GM12878 (cell line): ENCODE measurements around the gene CNTNAP2. TPM values are rescaled to one million over a fixed set of nuclear protein-coding genes. Genes with fewer than 3 reads are reported as not detected.

Source experiments
- ATAC-seq: fragments of 200-7000 bp; cut with Tn5 transposase; 3 replicates; pipeline ENCODE4 v1.9.1; 2020; ENCODE audit warnings: mild to moderate bottlenecking, moderate library complexity
- BruUV-seq: library from RNA; stranded (reverse); fragments of 400-500 nt; replicated peaks from 2 replicates; lab custom pipeline; 2021; lab: Mats Ljungman, UMichigan
- CTCF ChIA-PET: fragments of 300-600 bp; sonication (Branson Sonifier 250); formaldehyde crosslinking; extraction: SDS; loops from one replicate; lab custom pipeline; 2021; ENCODE audit warnings: inconsistent platforms; lab: Yijun Ruan, JAX
- POLR2A ChIA-PET: fragments of 350-600 bp; formaldehyde crosslinking; extraction: SDS; loops from one replicate; lab custom pipeline; 2021; ENCODE audit warnings: inconsistent platforms; lab: Charles Lee
- RAD21 ChIA-PET: fragments of 300-600 bp; sonication (Branson Sonifier 250); formaldehyde crosslinking; loops from one replicate; lab custom pipeline; 2023; ENCODE audit warnings: antibody characterized with exemption; ENCODE audit not compliant: unreplicated experiment; lab: Charles Lee
- SMC1A ChIA-PET: fragments of 300-600 bp; sonication (Branson Sonifier 250); formaldehyde crosslinking; loops from one replicate; lab custom pipeline; 2023; ENCODE audit not compliant: unreplicated experiment, uncharacterized antibody; lab: Charles Lee
- DNase-seq: peaks from one replicate; pipeline ENCODE4 v3.0.0-alpha.2; 2011; ENCODE audit warnings: low read depth, low spot score
- FAIRE-seq: peaks from 3 replicates; lab custom pipeline; 2011; peaks lifted over from hg19 to GRCh38; lab: Jason Lieb, UNC
- H2AFZ ChIP-seq: 2 replicates; pipeline ENCODE4 v1.6.0; 2011; ENCODE audit warnings: low read depth, low read length, control low read depth; ENCODE audit not compliant: control insufficient read depth
- H3K27ac ChIP-seq: 2 replicates; pipeline ENCODE4 v1.5.1; 2011; ENCODE audit warnings: control low read depth; ENCODE audit not compliant: control insufficient read depth, insufficient read depth
- H3K27me3 ChIP-seq, 2 experiments: replicated peaks in 1 of 2; 2 replicates each; pipeline versions ENCODE4 v1.6.0 to v1.6.1; 2011; ENCODE audit warnings: low read length in 1 of 2; ENCODE audit not compliant: control insufficient read depth in 2 of 2, insufficient read depth in 2 of 2
- H3K36me3 ChIP-seq, 2 experiments: 2 replicates each; pipeline ENCODE4 v1.5.1; 2011; ENCODE audit warnings: low read length in 1 of 2; ENCODE audit not compliant: control insufficient read depth in 2 of 2, insufficient read depth in 2 of 2
- H3K4me1 ChIP-seq: 2 replicates; pipeline ENCODE4 v1.6.1; 2011; ENCODE audit warnings: mild to moderate bottlenecking, low read length, moderate library complexity, mixed read lengths; ENCODE audit not compliant: control insufficient read depth, insufficient read depth
- H3K4me2 ChIP-seq: 2 replicates; pipeline ENCODE4 v1.6.0; 2011; ENCODE audit warnings: control low read depth; ENCODE audit not compliant: control insufficient read depth, insufficient read depth
- H3K4me3 ChIP-seq: fragments of 200-600 bp; sonication (generic); 2 replicates; pipeline ENCODE4 v1.5.1; 2016
- H3K79me2 ChIP-seq: 2 replicates; pipeline ENCODE4 v1.6.0; 2011; ENCODE audit warnings: low read length; ENCODE audit not compliant: control insufficient read depth, insufficient read depth
- H3K9ac ChIP-seq: 2 replicates; pipeline ENCODE4 v1.8.0; 2011; ENCODE audit warnings: low read length, control low read depth, mixed read lengths; ENCODE audit not compliant: control insufficient read depth, insufficient read depth
- H3K9me3 ChIP-seq: replicated peaks from 3 replicates; pipeline ENCODE4 v1.5.1; 2011; ENCODE audit warnings: mild to moderate bottlenecking, low read length; ENCODE audit not compliant: control insufficient read depth, insufficient read depth
- H4K20me1 ChIP-seq: 2 replicates; pipeline ENCODE4 v1.6.0; 2011; ENCODE audit not compliant: control insufficient read depth, insufficient read depth
- ATF2 ChIP-seq: IDR thresholded peaks from 2 replicates; pipeline ENCODE4 v1.6.1; 2012; ENCODE audit warnings: low read length, inconsistent platforms
- CHD2 ChIP-seq: IDR thresholded peaks from 2 replicates; pipeline ENCODE4 v1.6.1; 2011; ENCODE audit warnings: low read depth, low read length, improper control_type of control experiment, borderline replicate concordance
- CUX1 ChIP-seq: IDR thresholded peaks from 2 replicates; pipeline ENCODE4 v1.6.1; 2012; ENCODE audit warnings: improper control_type of control experiment, low read depth, low read length; ENCODE audit not compliant: insufficient replicate concordance
- EED ChIP-seq: sonication (generic); IDR thresholded peaks from 2 replicates; pipeline ENCODE4 v1.6.1; 2016; ENCODE audit warnings: antibody characterized with exemption, low read depth
- ESRRA ChIP-seq: IDR thresholded peaks from 2 replicates; pipeline ENCODE4 v1.6.1; 2012; ENCODE audit warnings: mild to moderate bottlenecking, low read length, improper control_type of control experiment
- GABPA ChIP-seq: IDR thresholded peaks from 2 replicates; pipeline ENCODE4 v1.6.1; 2014; ENCODE audit warnings: antibody characterized with exemption, low read depth, mild to moderate bottlenecking, inconsistent platforms
- LARP7 ChIP-seq: fragments of 450-650 bp; IDR thresholded peaks from 2 replicates; pipeline ENCODE4 v1.6.1; 2017; ENCODE audit warnings: mild to moderate bottlenecking
- RCOR1 ChIP-seq: conservative IDR thresholded peaks from 2 replicates; pipeline ENCODE4 v1.6.1; 2012; ENCODE audit warnings: low read depth, low read length, improper control_type of control experiment
- SREBF2 ChIP-seq: IDR thresholded peaks from 2 replicates; pipeline ENCODE4 v1.6.1; 2012; ENCODE audit warnings: mild to moderate bottlenecking, low read length
- TAF1 ChIP-seq: IDR thresholded peaks from 2 replicates; pipeline ENCODE4 v1.6.1; 2011; ENCODE audit warnings: mild to moderate bottlenecking, low read depth, low read length, borderline replicate concordance
- TARDBP ChIP-seq: IDR thresholded peaks from 2 replicates; pipeline ENCODE4 v1.6.1; 2016; ENCODE audit warnings: borderline replicate concordance
- TCF7 ChIP-seq: IDR thresholded peaks from 2 replicates; pipeline ENCODE4 v1.6.1; 2014; ENCODE audit warnings: antibody characterized with exemption, borderline replicate concordance
- ZBTB33 ChIP-seq: fragments of 450-650 bp; IDR thresholded peaks from 2 replicates; pipeline ENCODE4 v1.6.1; 2017; ENCODE audit warnings: mild to moderate bottlenecking
- WGBS: methylation state at CpG from one replicate; pipeline ENCODE4 v1.1.6; 2016; ENCODE audit warnings: low lambda C conversion rate; ENCODE audit not compliant: insufficient replicate concordance, insufficient coverage; ENCODE audit errors: missing lambda C conversion rate; 5-methylcytosine and 5-hydroxymethylcytosine counted together
- in situ Hi-C: fragments of 300-500 bp; cut with MboI; formaldehyde crosslinking; loops from 9 replicates; pipeline ENCODE4 v1.14.3; 2018; ENCODE audit warnings: mixed read lengths
- intact Hi-C: fragments of 100-400 bp; cut with micrococcal nuclease; formaldehyde crosslinking; loops from one replicate; pipeline ENCODE4 v1.14.2; 2022; ENCODE audit not compliant: unreplicated experiment
- polyA plus RNA-seq, 11 experiments: library from polyadenylated mRNA; depleted of rRNA in 4 of 11; unstranded in 6 of 11; stranded (reverse) in 5 of 11; fragments of >200 nt; fragmentation: Nextera tagmentation in 4 of 11; fragmentation: Illumina TruSeq in 1 of 11; extraction: Ambion mirVana in 4 of 11; extraction: Trizol in 1 of 11; gene quantifications; 1 replicate in 1 of 11; 2 replicates in 10 of 11; pipeline versions ENCODE4 v1.2.1 to v1.2.3, GENCODE V29; 2011 to 2016; ENCODE audit warnings: inconsistent platforms in 2 of 11, missing spikeins in 2 of 11, low read depth in 1 of 11
- total RNA-seq, 4 experiments: library from RNA; depleted of rRNA in 3 of 4; stranded (reverse); fragments of >200 nt in 3 of 4; fragmentation: Illumina TruSeq in 1 of 4; extraction: Trizol in 1 of 4; gene quantifications; 2 replicates each; pipeline versions ENCODE4 v1.2.1 to v1.2.3, GENCODE V29; 2013 to 2021

The CNTNAP2 gene
- total and polyA plus RNA-seq, 10 of the 15 experiments (the other 5 are each of a cell fraction or from before 2014, with no cell fraction given), result 0.03 to 0.08 (median 0.03) TPM; not detected in 7

GRCh38 chr7:147742301-147742700 lies 1625.7 kb downstream of the CNTNAP2 start:
- Histone ChIP-seq H3K9me3 (no peaks in the 10 kb centered on the region), H3K36me3 (no peaks in the 10 kb centered on the region), H3K79me2 (no peaks in the 10 kb centered on the region), H3K4me2 (no peak overlapping the region), H3K27ac (no peak overlapping the region), H3K27me3 (no peaks in the 10 kb centered on the region), H3K4me3 (no peak overlapping the region), H3K4me1 (no peaks in the 10 kb centered on the region), H3K9ac (no peak overlapping the region), H4K20me1 (no peaks in the 10 kb centered on the region), H2AFZ (no peak overlapping the region)
- WGBS, result 45% methylated on average over 3 of the region's 3 CpGs
- ChIA-PET RAD21 (no interaction called here), CTCF (interaction anchor here (0.6 to 0.9 kb wide), 2 partner anchors 12 to 20 kb away, joined by 4 read pairs; no protein-coding TSS in a partner anchor), POLR2A (no interaction called here), SMC1A (interaction anchor here (1.2 kb wide), 1 partner anchor 24 kb away, joined by 4 read pairs; no protein-coding TSS in a partner anchor)
- FAIRE-seq (no peak), ATAC-seq (no peak), DNase-seq (no peak)
- intact Hi-C loops, result no loop called here
- BruUV-seq, result no TSS peak
- in situ Hi-C loops, result no loop called here
- no peak for TF ChIP-seq ZBTB33
- TF ChIP-seq TARDBP, result no peak
- no peak for TF ChIP-seq RCOR1
- TF ChIP-seq TCF7, result no peak
- TF ChIP-seq CUX1, result no peak
- TF ChIP-seq SREBF2, result no peak
- TF ChIP-seq TAF1, result no peak
- no peak for TF ChIP-seq LARP7
- no peak for TF ChIP-seq CHD2
- TF ChIP-seq EED, result no peak
- TF ChIP-seq GABPA, result no peak
- no peak for TF ChIP-seq ATF2
- no peak for TF ChIP-seq ESRRA
